GM13977 (cell line): ENCODE data around the gene LALBA.
A peak's percentile ranks its signal among the peaks of the same experiment; 100 is the strongest.

Source experiments
- DNase-seq: peaks from one replicate; pipeline ENCODE4 v3.0.0; 2012; ENCODE audit warnings: low spot score
- CTCF ChIP-seq: IDR thresholded peaks from 2 replicates; pipeline ENCODE4 v1.5.1; 2012; ENCODE audit warnings: mild to moderate bottlenecking, control low read depth; ENCODE audit not compliant: insufficient read depth; ENCODE audit errors: extremely low read depth, missing control alignments
- in situ Hi-C: fragments of 300-500 bp; cut with MboI; formaldehyde crosslinking; loops from one replicate; pipeline ENCODE4 v1.12.0; 2022; ENCODE audit warnings: low sequenced_read_pairs, low pct_unique_long_range_greater_than_20kb, mixed read lengths, inconsistent platforms; ENCODE audit not compliant: unreplicated experiment

The LALBA gene

GRCh38 chr12:48569946-48570345 lies at the start of gene LALBA:
TSS of gene LALBA (minus strand) at chr12:48570046. CDS start at chr12:48570020, 26 bp downstream.
- in situ Hi-C loops: no loop called here
- TF ChIP-seq CTCF: no peak
- no peak for DNase-seq

- peak; percentile 94 for TF ChIP-seq CTCF
- in situ Hi-C loops: loop anchor here (10.0 to 25.0 kb wide), 2 partner anchors 84 to 431 kb away; partner anchors contain the start of gene CCDC184
- DNase-seq: peak; percentile 73
Observed at GRCh38 chr12:48618541-48618940, 48.7 kb upstream of the LALBA start.

GRCh38 chr12:48615681-48616080 lies 45.8 kb upstream of the LALBA start:
- no peak for TF ChIP-seq CTCF
- in situ Hi-C loops: loop anchor here (10.0 to 25.0 kb wide), 2 partner anchors 81 to 428 kb away; partner anchors contain the start of gene CCDC184
- no peak for DNase-seq

GRCh38 chr12:48613321-48613720 lies 43.5 kb upstream of the LALBA start:
- no peak for DNase-seq
- no peak for TF ChIP-seq CTCF
- in situ Hi-C loops: loop anchor here (10.0 to 25.0 kb wide), 2 partner anchors 79 to 426 kb away; partner anchors contain the start of gene CCDC184

- in situ Hi-C loops: loop anchor here (25.0 kb wide), 1 partner anchor 415 kb away; the partner anchor contains the start of gene CCDC184
- TF ChIP-seq CTCF: no peak
- DNase-seq: no peak
Observed at GRCh38 chr12:48602192-48602989, 32.5 kb upstream of the LALBA start.

GRCh38 chr12:48601013-48601756 lies 31.3 kb upstream of the LALBA start:
- in situ Hi-C loops: loop anchor here (25.0 kb wide), 1 partner anchor 414 kb away; the partner anchor contains the start of gene CCDC184
- peak; percentile 60 for DNase-seq
- TF ChIP-seq CTCF: no peak
